Measurements from ENCODE around the gene ANO3.

DNA sequence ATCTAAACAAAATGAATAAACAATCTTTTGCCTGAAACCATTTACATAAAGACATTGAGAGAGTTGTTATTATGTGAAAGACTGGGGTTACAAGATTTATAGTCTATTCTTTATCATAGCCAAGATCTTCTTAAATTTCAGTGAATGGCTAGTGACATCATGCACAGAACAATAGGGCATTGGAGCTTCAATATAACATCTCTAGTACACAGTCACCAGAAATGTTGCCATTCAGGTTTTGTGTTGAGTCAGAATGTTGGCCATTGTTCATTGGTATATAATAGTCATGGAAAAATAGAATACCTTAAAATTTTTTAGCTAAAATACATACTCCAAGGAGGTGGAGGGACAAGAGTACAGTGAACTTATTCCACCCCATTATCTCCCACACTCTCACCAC, 345.6 kb downstream of the ANO3 start:
- TF ChIP-seq, protein P1, sequence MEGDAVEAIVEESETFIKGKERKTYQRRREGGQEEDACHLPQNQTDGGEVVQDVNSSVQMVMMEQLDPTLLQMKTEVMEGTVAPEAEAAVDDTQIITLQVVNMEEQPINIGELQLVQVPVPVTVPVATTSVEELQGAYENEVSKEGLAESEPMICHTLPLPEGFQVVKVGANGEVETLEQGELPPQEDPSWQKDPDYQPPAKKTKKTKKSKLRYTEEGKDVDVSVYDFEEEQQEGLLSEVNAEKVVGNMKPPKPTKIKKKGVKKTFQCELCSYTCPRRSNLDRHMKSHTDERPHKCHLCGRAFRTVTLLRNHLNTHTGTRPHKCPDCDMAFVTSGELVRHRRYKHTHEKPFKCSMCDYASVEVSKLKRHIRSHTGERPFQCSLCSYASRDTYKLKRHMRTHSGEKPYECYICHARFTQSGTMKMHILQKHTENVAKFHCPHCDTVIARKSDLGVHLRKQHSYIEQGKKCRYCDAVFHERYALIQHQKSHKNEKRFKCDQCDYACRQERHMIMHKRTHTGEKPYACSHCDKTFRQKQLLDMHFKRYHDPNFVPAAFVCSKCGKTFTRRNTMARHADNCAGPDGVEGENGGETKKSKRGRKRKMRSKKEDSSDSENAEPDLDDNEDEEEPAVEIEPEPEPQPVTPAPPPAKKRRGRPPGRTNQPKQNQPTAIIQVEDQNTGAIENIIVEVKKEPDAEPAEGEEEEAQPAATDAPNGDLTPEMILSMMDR (conservative IDR thresholded peaks at IDR 0.05; ENCODE audit: low read depth, low read length): no peak
- TF ChIP-seq EZH2 (IDR thresholded peaks at IDR 0.05; ENCODE audit: low read length, unreplicated experiment) (no peak), EZH2phosphoT487 (IDR thresholded peaks at IDR 0.05; ENCODE audit: borderline replicate concordance, low read length) (no peak)

All from PC-3 (cell line).